Mucosa of rectum (tissue), 2 donors: ENCODE data around the gene FAM53B.

ENCODE experiments used
- H3K27ac ChIP-seq, 2 donors: one replicate each; pipeline ENCODE4 v1.7.0; 2013; ENCODE audit warnings: inconsistent platforms in 2 of 2, low read depth in 2 of 2, low read length in 2 of 2
- H3K27me3 ChIP-seq, 2 donors: one replicate each; pipeline ENCODE4 v1.7.0; 2013; ENCODE audit warnings: low read length in 2 of 2; ENCODE audit not compliant: control insufficient read depth in 2 of 2, insufficient read depth in 2 of 2
- H3K36me3 ChIP-seq, 2 donors: one replicate each; pipeline ENCODE4 v1.7.0; 2013; ENCODE audit warnings: low read length in 2 of 2; ENCODE audit not compliant: control insufficient read depth in 2 of 2, insufficient read depth in 2 of 2
- H3K4me1 ChIP-seq, 2 donors: one replicate each; pipeline ENCODE4 v1.7.0; 2013; ENCODE audit warnings: low read length in 2 of 2, mild to moderate bottlenecking in 1 of 2; ENCODE audit not compliant: control insufficient read depth in 2 of 2, insufficient read depth in 2 of 2
- H3K4me3 ChIP-seq, 2 donors: one replicate each; pipeline ENCODE4 v1.7.0; 2013; ENCODE audit warnings: low read length in 2 of 2
- H3K9ac ChIP-seq, 2 donors: one replicate each; pipeline ENCODE4 v1.7.0; 2013; ENCODE audit warnings: low read length in 2 of 2, low read depth in 1 of 2, mild to moderate bottlenecking in 1 of 2
- H3K9me3 ChIP-seq, 2 donors: one replicate each; pipeline ENCODE4 v1.7.0; 2013; ENCODE audit warnings: low read length in 2 of 2; ENCODE audit not compliant: control insufficient read depth in 2 of 2
- donor health status: healthy.
- donor health status: Normal muscosa, but diverticular disease.

FAM53B gene

DNA sequence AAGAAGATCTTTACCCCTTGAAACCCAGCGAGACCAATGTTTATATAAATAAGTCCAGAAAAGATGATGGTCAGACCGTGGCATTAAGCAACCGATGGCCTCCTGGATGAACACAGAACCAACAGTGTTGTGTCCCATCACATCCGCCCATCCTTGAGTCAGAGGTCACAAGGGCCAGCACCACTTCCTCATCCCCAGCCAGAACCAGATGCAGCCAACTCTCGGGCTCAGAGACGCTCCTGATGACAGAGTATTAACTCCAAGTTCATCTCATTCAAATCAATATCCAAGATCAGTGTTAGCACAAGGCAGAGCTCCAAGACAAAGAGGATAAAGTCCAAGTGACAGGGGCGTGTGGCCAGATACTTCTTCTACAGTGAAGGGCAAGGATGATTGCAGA is 63.5 kb downstream of the FAM53B start:
- H3K9me3 ChIP-seq = no peaks in the 10 kb centered on the region
- H3K27me3 ChIP-seq = no peaks in the 10 kb centered on the region
- H3K4me3 ChIP-seq = no peak overlapping the region
- H3K9ac ChIP-seq = peak overlapping the region in 1 of 2 donors; percentile 9
- peaks cover 21 to 27% of the 10 kb centered on the region in 2 donors for H3K4me1 ChIP-seq
- peak overlapping the region in 1 of 2 donors; percentile 23 for H3K27ac ChIP-seq
- H3K36me3 ChIP-seq = peaks cover 40 to 53% of the 10 kb centered on the region in 2 donors

DNA sequence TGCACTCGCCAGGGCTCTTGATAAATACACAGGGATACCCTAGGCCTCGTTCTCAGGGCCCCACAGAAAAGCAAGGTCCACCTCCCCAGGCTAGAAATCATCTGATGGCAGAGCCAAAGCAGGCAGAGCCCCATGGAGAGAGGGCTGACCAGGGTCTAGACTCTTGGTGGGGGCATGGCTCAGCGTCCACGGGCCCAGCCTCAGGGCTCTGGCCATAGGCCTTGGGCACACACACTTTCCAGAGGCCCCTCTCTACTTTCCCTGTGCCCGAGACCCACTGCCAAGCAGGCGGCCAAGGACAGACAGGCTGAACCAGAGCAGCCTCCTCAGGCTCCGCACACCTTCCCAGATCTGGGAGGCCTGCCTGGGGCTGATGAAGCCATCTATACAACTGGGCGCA is 64.8 kb downstream of the FAM53B start:
- H3K9me3 ChIP-seq = no peaks in the 10 kb centered on the region
- peaks cover 21 to 27% of the 10 kb centered on the region in 2 donors for H3K4me1 ChIP-seq
- peak overlapping the region in 1 of 2 donors; percentile 17 for H3K9ac ChIP-seq
- H3K27ac ChIP-seq = peak overlapping the region in 1 of 2 donors; percentile 16
- no peak overlapping the region for H3K4me3 ChIP-seq
- H3K27me3 ChIP-seq = no peaks in the 10 kb centered on the region
- H3K36me3 ChIP-seq = peaks cover 47 to 56% of the 10 kb centered on the region in 2 donors

DNA sequence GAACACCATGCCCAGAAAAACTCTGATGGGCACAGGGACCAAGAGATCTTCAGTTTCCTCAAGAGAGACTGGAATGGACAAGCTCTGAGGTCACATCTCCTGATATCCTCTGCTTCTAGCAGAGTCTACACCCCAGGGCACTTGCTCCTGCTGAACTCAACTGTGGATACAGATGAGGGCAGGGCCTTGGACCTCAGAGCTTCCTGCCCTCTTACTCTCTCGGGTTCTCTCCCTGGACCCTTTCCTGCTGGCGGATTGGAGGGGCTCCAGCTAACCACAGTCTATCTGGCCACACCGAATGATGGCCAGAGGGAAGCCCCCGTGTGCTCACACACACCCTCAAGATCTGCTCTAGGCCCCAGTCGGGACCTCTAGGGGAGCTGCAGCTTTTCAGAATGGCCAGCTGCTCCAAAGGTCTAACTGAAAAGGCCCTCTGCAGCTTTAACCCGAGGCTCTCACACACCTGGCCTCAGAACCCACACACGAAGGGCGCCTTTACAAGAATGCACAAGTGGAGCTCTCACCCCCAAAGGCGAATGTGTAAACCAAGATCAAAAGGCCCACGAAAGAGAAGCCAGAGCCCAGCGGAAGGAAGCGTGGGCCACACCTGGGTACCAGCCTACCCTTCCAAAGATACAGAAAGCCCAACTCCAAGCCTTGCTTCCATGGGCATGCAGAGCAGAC is 65.5 kb downstream of the FAM53B start:
- Histone ChIP-seq H3K4me1 (peaks cover 21 to 25% of the 10 kb centered on the region in 2 donors), H3K9me3 (no peaks in the 10 kb centered on the region), H3K27ac (peak overlapping the region in 1 of 2 donors; percentile 16), H3K27me3 (no peaks in the 10 kb centered on the region), H3K36me3 (peaks cover 47 to 51% of the 10 kb centered on the region in 2 donors), H3K4me3 (no peak overlapping the region), H3K9ac (no peak overlapping the region)

DNA sequence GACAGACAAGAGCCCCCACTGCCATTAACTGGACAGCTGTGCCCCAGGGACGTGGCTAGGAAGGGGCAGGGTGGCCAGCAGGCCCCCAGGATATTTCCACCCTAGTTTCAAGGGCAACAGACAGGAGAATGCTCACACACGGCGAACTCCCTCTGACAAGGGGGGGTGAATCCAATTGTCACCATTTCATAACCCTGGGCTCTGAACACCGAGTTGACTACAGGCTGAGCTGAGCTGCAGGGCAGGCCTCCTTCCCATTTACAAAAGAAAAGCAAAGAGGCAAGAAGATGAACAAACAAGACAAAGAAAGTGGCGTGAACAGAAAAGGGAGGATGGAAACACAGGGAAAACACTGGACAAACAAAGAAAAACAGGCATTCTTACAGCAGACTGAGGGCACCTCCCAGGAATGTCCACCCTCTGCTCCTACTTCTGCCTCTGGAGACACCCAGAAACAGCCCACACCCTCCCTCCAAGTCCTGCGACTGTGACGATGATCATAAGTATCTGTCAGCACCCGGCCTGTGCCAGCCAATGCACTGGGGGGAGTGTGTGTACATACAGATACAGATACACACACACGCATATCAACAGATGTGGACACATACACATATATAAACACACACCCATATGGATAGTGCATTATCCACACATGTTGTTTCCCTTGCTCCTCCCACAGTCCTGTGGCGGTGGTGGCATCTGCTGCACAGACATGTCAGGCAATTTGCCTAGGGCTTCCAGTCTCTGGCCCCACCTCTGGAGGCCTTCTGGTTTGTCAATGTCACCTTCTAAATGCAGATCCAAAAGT is 66.2 kb downstream of the FAM53B start:
- Histone ChIP-seq H3K27ac (peak overlapping the region; percentile 27 to 32), H3K36me3 (peaks cover 47 to 49% of the 10 kb centered on the region in 2 donors), H3K9ac (no peak overlapping the region), H3K9me3 (no peaks in the 10 kb centered on the region), H3K4me1 (peaks cover 21% of the 10 kb centered on the region in 2 donors), H3K27me3 (no peaks in the 10 kb centered on the region), H3K4me3 (no peak overlapping the region)

DNA sequence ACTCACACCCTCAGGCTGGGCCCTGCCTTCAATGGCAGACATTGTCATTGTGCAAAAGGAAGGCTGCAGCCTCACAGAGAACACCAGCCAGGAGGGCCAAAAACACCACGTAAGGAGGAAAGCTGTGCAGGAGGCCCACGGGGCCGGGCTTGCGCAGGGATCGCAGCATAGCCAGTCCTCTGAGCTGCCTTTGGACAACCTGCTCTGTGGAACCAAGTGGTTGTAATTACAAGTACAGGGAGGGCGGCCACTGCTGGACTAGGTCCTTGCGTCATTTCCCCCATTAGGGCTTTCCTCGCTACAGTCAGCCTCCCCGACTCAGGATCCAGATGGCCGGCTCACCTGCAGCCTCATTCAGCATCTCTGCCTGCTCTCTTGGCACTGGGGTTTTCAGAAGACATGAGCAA is 66.9 kb downstream of the FAM53B start:
- no peak overlapping the region for H3K4me3 ChIP-seq
- H3K9ac ChIP-seq = no peak overlapping the region
- H3K36me3 ChIP-seq = peaks cover 45 to 47% of the 10 kb centered on the region in 2 donors
- peak overlapping the region; percentile 27 to 32 for H3K27ac ChIP-seq
- H3K4me1 ChIP-seq = peaks cover 21 to 23% of the 10 kb centered on the region in 2 donors
- H3K27me3 ChIP-seq = no peaks in the 10 kb centered on the region
- no peaks in the 10 kb centered on the region for H3K9me3 ChIP-seq

DNA sequence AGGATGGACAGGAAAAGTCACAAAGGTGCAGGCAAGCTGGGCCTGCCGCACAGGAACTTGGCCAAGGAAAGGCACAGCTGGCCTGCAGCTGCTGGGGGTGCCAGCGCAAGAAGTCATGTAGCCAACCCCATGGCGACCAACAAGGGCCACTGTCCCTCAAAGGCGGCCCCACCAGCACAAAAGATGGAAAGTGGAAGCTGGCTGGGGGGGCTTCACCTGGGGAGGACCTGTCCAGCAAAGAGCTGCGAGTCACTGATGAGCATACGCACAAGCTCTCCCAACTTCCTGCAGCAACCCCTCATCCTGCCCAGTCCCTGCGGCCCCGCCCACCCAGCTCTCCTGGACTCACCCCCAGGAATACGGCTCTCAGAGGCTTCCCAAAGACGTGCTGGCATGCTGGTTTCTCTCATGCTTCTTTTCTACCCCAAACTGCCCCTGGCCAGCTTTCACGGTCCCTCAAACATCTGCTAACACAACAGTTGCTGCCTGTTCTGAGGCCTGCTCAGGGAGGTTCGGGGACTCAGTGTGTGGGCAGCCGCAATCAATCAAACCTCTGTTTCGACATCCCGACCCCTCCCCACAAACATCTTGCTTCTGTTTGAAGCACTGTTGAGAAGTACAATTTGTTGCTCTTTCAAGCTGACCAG is 67.6 kb downstream of the FAM53B start:
- Histone ChIP-seq H3K4me1 (peaks cover 21 to 26% of the 10 kb centered on the region in 2 donors), H3K9me3 (no peaks in the 10 kb centered on the region), H3K4me3 (no peak overlapping the region), H3K36me3 (peaks cover 37 to 45% of the 10 kb centered on the region in 2 donors), H3K9ac (no peak overlapping the region), H3K27me3 (no peaks in the 10 kb centered on the region), H3K27ac (no peak overlapping the region)

DNA sequence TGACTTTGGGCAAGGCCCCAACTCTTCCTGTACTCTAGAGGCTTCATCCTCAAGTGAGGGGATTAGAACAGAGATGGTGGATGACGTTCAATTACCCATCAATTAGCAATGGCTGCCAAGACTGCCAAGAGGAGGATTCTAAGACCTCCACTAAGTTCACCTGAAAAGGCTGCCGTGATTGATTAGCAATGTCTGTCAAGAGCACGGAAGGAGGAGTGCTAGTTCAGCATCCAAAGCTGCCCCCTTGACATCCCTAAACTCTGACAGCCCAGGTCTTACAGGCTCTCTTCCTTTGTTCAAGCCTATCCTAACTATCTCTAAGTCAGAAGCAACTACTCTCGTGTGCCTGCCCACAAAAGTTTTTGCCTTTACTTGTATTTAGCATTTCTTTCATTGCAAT is 68.4 kb downstream of the FAM53B start:
- Histone ChIP-seq H3K9me3 (no peaks in the 10 kb centered on the region), H3K36me3 (peaks cover 30 to 38% of the 10 kb centered on the region in 2 donors), H3K27ac (no peak overlapping the region), H3K4me3 (no peak overlapping the region), H3K4me1 (peaks cover 20 to 29% of the 10 kb centered on the region in 2 donors), H3K27me3 (no peaks in the 10 kb centered on the region), H3K9ac (no peak overlapping the region)

DNA sequence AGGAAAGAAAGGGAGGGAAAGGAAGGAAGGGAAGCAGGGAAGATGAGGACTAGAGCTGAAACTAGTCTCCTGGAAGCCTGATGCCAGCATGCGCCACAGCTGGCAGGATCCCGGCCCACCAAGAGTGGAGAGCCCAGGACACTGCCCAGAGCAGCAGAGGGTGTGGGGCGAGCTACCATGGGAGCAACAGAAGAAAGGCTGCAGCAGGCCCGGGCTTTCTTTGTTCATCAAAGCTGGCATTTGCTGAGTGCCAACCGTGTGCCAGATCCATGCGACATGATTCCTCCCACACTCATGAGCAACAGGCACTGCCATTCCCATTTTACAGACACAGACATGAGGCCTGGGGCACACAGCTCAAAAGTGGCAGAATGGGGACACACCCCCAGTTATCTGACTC is 68.9 kb downstream of the FAM53B start:
- Histone ChIP-seq H3K4me1 (peaks cover 17 to 28% of the 10 kb centered on the region in 2 donors), H3K9ac (no peak overlapping the region), H3K27ac (no peak overlapping the region), H3K36me3 (peaks cover 24 to 33% of the 10 kb centered on the region in 2 donors), H3K4me3 (no peak overlapping the region), H3K27me3 (no peaks in the 10 kb centered on the region), H3K9me3 (no peaks in the 10 kb centered on the region)

DNA sequence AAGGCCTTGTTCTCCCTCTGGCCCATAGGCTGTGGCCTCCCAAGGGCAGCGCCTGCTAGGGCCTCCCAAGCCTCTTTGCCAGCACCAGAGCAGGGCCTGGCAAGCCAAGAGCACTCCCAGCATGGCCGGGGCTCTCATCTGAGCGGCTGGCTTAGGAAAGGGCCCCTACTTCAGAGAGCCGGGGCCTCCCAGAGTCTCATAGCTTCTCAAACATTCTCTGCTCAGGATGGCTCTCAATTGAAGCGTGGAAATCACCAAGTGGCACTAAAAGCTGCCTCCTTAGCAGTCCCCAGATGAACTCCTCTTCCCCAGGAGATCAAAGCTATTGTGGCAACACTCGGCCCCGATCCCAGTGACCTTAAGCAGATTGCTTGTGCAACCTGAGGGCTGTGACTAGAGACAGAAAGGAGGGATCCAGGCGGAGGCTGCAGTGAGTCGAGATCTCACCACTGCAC is 69.4 kb downstream of the FAM53B start:
- H3K27me3 ChIP-seq = no peaks in the 10 kb centered on the region
- H3K9me3 ChIP-seq = no peaks in the 10 kb centered on the region
- H3K36me3 ChIP-seq = peaks cover 24 to 34% of the 10 kb centered on the region in 2 donors
- no peak overlapping the region for H3K27ac ChIP-seq
- H3K4me1 ChIP-seq = peaks cover 17 to 25% of the 10 kb centered on the region in 2 donors
- H3K9ac ChIP-seq = no peak overlapping the region
- H3K4me3 ChIP-seq = no peak overlapping the region
